ENCODE measurements around the gene PPP2R5C. TPM values are rescaled to one million over a fixed set of nuclear protein-coding genes. Genes with fewer than 3 reads are reported as not detected.

Gene PPP2R5C
- total and polyA plus RNA-seq, 9 of the 15 experiments (the other 6 are each of a cell fraction or from before 2014, with no cell fraction given): 284 to 617 (median 395) TPM

DNA sequence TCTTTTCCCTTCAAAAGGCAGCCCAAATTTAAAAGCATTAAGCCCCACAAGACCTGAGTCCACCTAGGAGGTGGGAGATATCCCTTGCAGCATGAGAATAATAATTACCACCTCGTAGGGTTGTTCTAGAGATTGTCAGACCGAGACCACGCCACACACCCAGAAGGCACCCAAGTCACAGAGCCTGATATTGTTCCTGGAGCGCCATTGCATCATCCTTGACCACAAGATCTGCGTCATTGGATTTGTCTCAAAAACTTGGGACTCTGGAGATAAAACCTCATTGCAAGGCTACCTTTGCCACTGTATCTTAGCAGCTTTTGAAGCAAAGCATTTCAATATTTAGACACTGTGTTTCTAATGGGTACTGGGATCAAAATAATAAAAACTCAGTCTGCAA, 29.4 kb upstream of the PPP2R5C start (continued):
- TF ChIP-seq TRIM24 (IDR thresholded peaks at IDR 0.05): peak; percentile 89 to 90
- TF ChIP-seq SMAD4 (CRISPR knock-in tag; conservative IDR thresholded peaks at IDR 0.05): 0 out of 2 replicates have a peak, but pooled peaks have one; percentile 45
- no peak for TF ChIP-seq LEF1 (IDR thresholded peaks at IDR 0.05)
- no peak for TF ChIP-seq PCBP2 (IDR thresholded peaks at IDR 0.05; ENCODE audit: low read depth, low read length, poor library complexity, severe bottlenecking)
- TF ChIP-seq SMARCB1 (IDR thresholded peaks at IDR 0.05; ENCODE audit: insufficient read length, low read depth): no peak
- peak; percentile 41; the same call in 1 of the 2 replicates for TF ChIP-seq TEAD4 (IDR thresholded peaks at IDR 0.05; ENCODE audit: low read length)
- no peak for TF ChIP-seq TEAD4 (CRISPR knock-in tag; IDR thresholded peaks at IDR 0.05; ENCODE audit: borderline replicate concordance)
- TF ChIP-seq, protein P1, sequence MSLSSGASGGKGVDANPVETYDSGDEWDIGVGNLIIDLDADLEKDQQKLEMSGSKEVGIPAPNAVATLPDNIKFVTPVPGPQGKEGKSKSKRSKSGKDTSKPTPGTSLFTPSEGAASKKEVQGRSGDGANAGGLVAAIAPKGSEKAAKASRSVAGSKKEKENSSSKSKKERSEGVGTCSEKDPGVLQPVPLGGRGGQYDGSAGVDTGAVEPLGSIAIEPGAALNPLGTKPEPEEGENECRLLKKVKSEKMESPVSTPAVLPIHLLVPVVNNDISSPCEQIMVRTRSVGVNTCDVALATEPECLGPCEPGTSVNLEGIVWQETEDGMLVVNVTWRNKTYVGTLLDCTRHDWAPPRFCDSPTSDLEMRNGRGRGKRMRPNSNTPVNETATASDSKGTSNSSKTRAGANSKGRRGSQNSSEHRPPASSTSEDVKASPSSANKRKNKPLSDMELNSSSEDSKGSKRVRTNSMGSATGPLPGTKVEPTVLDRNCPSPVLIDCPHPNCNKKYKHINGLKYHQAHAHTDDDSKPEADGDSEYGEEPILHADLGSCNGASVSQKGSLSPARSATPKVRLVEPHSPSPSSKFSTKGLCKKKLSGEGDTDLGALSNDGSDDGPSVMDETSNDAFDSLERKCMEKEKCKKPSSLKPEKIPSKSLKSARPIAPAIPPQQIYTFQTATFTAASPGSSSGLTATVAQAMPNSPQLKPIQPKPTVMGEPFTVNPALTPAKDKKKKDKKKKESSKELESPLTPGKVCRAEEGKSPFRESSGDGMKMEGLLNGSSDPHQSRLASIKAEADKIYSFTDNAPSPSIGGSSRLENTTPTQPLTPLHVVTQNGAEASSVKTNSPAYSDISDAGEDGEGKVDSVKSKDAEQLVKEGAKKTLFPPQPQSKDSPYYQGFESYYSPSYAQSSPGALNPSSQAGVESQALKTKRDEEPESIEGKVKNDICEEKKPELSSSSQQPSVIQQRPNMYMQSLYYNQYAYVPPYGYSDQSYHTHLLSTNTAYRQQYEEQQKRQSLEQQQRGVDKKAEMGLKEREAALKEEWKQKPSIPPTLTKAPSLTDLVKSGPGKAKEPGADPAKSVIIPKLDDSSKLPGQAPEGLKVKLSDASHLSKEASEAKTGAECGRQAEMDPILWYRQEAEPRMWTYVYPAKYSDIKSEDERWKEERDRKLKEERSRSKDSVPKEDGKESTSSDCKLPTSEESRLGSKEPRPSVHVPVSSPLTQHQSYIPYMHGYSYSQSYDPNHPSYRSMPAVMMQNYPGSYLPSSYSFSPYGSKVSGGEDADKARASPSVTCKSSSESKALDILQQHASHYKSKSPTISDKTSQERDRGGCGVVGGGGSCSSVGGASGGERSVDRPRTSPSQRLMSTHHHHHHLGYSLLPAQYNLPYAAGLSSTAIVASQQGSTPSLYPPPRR (CRISPR knock-in tag; IDR thresholded peaks at IDR 0.05; ENCODE audit: borderline replicate concordance): no peak
- TF ChIP-seq RBM34 (IDR thresholded peaks at IDR 0.05; ENCODE audit: borderline replicate concordance, insufficient read depth, low read length): no peak
- TF ChIP-seq NFYB (IDR thresholded peaks at IDR 0.05; ENCODE audit: extremely low read depth, insufficient read length): no peak
- TF ChIP-seq CCAR2 (IDR thresholded peaks at IDR 0.05; ENCODE audit: low read depth, low read length): no peak
- TF ChIP-seq KLF1 (tag; IDR thresholded peaks at IDR 0.05): no peak
- no peak for TF ChIP-seq ARHGAP35 (IDR thresholded peaks at IDR 0.05; ENCODE audit: partially characterized antibody)
- TF ChIP-seq, protein P2, sequence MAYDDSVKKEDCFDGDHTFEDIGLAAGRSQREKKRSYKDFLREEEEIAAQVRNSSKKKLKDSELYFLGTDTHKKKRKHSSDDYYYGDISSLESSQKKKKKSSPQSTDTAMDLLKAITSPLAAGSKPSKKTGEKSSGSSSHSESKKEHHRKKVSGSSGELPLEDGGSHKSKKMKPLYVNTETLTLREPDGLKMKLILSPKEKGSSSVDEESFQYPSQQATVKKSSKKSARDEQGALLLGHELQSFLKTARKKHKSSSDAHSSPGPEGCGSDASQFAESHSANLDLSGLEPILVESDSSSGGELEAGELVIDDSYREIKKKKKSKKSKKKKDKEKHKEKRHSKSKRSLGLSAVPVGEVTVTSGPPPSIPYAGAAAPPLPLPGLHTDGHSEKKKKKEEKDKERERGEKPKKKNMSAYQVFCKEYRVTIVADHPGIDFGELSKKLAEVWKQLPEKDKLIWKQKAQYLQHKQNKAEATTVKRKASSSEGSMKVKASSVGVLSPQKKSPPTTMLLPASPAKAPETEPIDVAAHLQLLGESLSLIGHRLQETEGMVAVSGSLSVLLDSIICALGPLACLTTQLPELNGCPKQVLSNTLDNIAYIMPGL (CRISPR knock-in tag; IDR thresholded peaks at IDR 0.05): no peak
- TF ChIP-seq SETDB1 (IDR thresholded peaks at IDR 0.05; ENCODE audit: low read length): no peak
- TF ChIP-seq ZNF124 (CRISPR knock-in tag; IDR thresholded peaks at IDR 0.05): no peak
- TF ChIP-seq FOXA1 (IDR thresholded peaks at IDR 0.05; ENCODE audit: borderline replicate concordance): no peak
- TF ChIP-seq CBX1 (IDR thresholded peaks at IDR 0.05; ENCODE audit: low read depth): no peak
- TF ChIP-seq, protein P3, sequence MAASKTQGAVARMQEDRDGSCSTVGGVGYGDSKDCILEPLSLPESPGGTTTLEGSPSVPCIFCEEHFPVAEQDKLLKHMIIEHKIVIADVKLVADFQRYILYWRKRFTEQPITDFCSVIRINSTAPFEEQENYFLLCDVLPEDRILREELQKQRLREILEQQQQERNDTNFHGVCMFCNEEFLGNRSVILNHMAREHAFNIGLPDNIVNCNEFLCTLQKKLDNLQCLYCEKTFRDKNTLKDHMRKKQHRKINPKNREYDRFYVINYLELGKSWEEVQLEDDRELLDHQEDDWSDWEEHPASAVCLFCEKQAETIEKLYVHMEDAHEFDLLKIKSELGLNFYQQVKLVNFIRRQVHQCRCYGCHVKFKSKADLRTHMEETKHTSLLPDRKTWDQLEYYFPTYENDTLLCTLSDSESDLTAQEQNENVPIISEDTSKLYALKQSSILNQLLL (CRISPR knock-in tag; IDR thresholded peaks at IDR 0.05; ENCODE audit: borderline replicate concordance): no peak
- TF ChIP-seq RBM17 (IDR thresholded peaks at IDR 0.05; ENCODE audit: borderline replicate concordance, low read depth, low read length): no peak
- TF ChIP-seq ZNF24 (IDR thresholded peaks at IDR 0.05): no peak
- TF ChIP-seq FOXP1 (CRISPR knock-in tag; IDR thresholded peaks at IDR 0.05): no peak
- TF ChIP-seq SREBF2 (CRISPR knock-in tag; IDR thresholded peaks at IDR 0.05): no peak
